ENCODE measurements around the gene NCOA1. TPM values are rescaled to one million over a fixed set of nuclear protein-coding genes. Genes with fewer than 3 reads are reported as not detected.
"Not testable (repeated sequence)": the region's sequence is repeated elsewhere in the genome, so short reads cannot be mapped to it uniquely, and the experiment has no call there.

Gene NCOA1
- total and polyA plus RNA-seq, 2 of the 4 experiments (the other 2 are of a cell fraction) = 6.7 to 11.3 TPM

DNA sequence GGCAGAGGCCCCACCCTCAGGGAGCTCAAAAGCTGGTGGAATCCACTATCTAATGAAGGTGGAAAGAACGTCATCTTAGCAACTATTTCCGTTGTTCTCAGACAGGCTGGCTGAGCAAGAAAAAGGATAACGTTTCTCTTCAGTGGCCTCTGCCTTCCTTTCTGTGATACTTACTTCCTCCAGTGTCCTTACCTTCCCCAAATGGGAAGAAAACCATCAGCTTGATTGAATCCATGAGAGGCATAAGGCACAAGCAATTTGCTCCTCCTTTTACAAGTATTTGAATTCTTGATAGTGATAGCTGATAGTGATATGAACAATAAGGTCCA, 8.1 kb upstream of the NCOA1 start:
- no peak overlapping the region for H3K9ac ChIP-seq (ENCODE audit: low read depth, low read length)
- no peak overlapping the region for H3K4me2 ChIP-seq (ENCODE audit: low read depth, low read length)
- no peak overlapping the region for H3K4ac ChIP-seq (ENCODE audit: low read depth, low read length)
- no peak overlapping the region for H2AFZ ChIP-seq (replicated peaks; ENCODE audit: low read length, poor library complexity)
- intact Hi-C loops (cut with micrococcal nuclease) (no loop called here), dilution Hi-C loops (cut with HindIII; ENCODE audit: low sequenced_read_pairs, unreplicated experiment) (no loop called here), in situ Hi-C loops (cut with MboI; ENCODE audit: low sequenced_read_pairs) (no loop called here)
- ChIA-PET POLR2A (ENCODE audit: unreplicated experiment) (no interaction called here), CTCF (interaction anchor here (0.6 kb wide), 1 partner anchor 448 kb away, joined by 3 read pairs; no protein-coding TSS in a partner anchor)
- peaks cover 9% of the 10 kb centered on the region for H3K27me3 ChIP-seq (ENCODE audit: control insufficient read depth, insufficient read depth, low read length)
- H3K27ac ChIP-seq (ENCODE audit: insufficient read depth, low read length) = no peak overlapping the region
- H3K36me3 ChIP-seq (ENCODE audit: control insufficient read depth, insufficient read depth, low read length) = no peaks in the 10 kb centered on the region
- no peak overlapping the region for H2BK20ac ChIP-seq (ENCODE audit: low read depth, low read length)
- no peak overlapping the region for H3K56ac ChIP-seq (ENCODE audit: extremely low read depth, insufficient read depth, low read length)
- H3K18ac ChIP-seq (ENCODE audit: low read depth, low read length) = no peak overlapping the region
- no peak overlapping the region for H2BK120ac ChIP-seq (ENCODE audit: low read depth, low read length)
- TF ChIP-seq, protein P1, sequence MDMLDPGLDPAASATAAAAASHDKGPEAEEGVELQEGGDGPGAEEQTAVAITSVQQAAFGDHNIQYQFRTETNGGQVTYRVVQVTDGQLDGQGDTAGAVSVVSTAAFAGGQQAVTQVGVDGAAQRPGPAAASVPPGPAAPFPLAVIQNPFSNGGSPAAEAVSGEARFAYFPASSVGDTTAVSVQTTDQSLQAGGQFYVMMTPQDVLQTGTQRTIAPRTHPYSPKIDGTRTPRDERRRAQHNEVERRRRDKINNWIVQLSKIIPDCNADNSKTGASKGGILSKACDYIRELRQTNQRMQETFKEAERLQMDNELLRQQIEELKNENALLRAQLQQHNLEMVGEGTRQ (IDR thresholded peaks at IDR 0.05; ENCODE audit: low read depth, low read length) = no peak
- TF ChIP-seq RFX5 (IDR thresholded peaks at IDR 0.05; ENCODE audit: low read depth, low read length) = no peak
- TF ChIP-seq FOS (IDR thresholded peaks at IDR 0.05; ENCODE audit: low read depth, low read length) = no peak
- no peak for TF ChIP-seq MAZ (IDR thresholded peaks at IDR 0.05; ENCODE audit: borderline replicate concordance, low read depth, low read length)
- no peak overlapping the region for H2BK5ac ChIP-seq (ENCODE audit: low read depth, low read length, poor library complexity, severe bottlenecking)
- WGBS, 2 experiments (ENCODE audit: extremely low coverage in 2 of 2, insufficient read length in 1 of 2) = no CpG with 5 or more reads among the region's 3 CpGs
- no peaks in the 10 kb centered on the region for H3K79me1 ChIP-seq (ENCODE audit: low read depth in 1 of 2, low read length in 2 of 2)
- no peaks in the 10 kb centered on the region for H3K4me1 ChIP-seq (ENCODE audit: control insufficient read depth, insufficient read depth, low read length)
- no peak for DNase-seq
- 0 out of 2 replicates have a peak, but pooled peaks cover 2% of the 10 kb centered on the region for H3K9me3 ChIP-seq (ENCODE audit: control insufficient read depth, insufficient read depth, low read length)
- BruUV-seq (replicated peaks) = no TSS peak
- H3K9me1 ChIP-seq (ENCODE audit: insufficient read depth, low read length) = no peaks in the 10 kb centered on the region
- H4K5ac ChIP-seq (ENCODE audit: low read depth, low read length) = no peak overlapping the region
- H3K23ac ChIP-seq (ENCODE audit: low read depth, low read length) = no peak overlapping the region
- H4K8ac ChIP-seq (ENCODE audit: low read depth in 2 of 2, low read length in 2 of 2) = no peak overlapping the region
- H4K20me1 ChIP-seq (ENCODE audit: insufficient read depth, low read length) = no peaks in the 10 kb centered on the region
- no peak overlapping the region for H2AK5ac ChIP-seq (ENCODE audit: low read depth, low read length)
- no peak overlapping the region for H3K14ac ChIP-seq (replicated peaks; ENCODE audit: low read depth, low read length)
- no peak overlapping the region for H3K4me3 ChIP-seq (ENCODE audit: insufficient read depth, low read depth, low read length)
- no peak overlapping the region for H4K91ac ChIP-seq (ENCODE audit: insufficient read depth, low read depth, low read length)
- ATAC-seq (ENCODE audit: low read depth) = no peak
- no peak overlapping the region for H2AK9ac ChIP-seq (replicated peaks; ENCODE audit: low read depth, low read length, poor library complexity)
- H2BK15ac ChIP-seq (ENCODE audit: low read depth, low read length) = no peak overlapping the region

DNA sequence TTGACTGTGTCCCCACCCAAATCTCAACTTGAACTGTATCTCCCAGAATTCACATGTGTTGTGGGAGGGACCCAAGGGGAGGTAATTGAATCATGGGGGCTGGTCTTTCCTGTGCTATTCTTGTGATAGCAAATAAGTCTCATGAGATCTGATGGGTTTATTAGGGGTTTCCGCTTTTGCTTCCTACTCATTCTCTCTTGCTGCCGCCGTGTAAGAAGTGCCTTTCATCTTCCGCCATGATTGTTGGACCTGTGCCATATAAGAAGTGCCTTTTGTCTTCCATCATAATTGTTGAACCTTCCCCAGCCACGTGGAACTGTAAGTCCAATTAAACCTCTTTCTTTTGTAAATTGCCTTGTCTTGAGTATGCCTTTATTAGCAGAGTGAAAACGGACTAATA, 6.4 kb upstream of the NCOA1 start:
- H2BK20ac ChIP-seq (ENCODE audit: low read depth, low read length); H2BK15ac ChIP-seq (ENCODE audit: low read depth, low read length); H2BK120ac ChIP-seq (ENCODE audit: low read depth, low read length); H3K4me3 ChIP-seq (ENCODE audit: insufficient read depth, low read depth, low read length); ATAC-seq (ENCODE audit: low read depth); H2AK5ac ChIP-seq (ENCODE audit: low read depth, low read length); POLR2A ChIA-PET (ENCODE audit: unreplicated experiment); in situ Hi-C loops (cut with MboI; ENCODE audit: low sequenced_read_pairs); H4K5ac ChIP-seq (ENCODE audit: low read depth, low read length); H2AK9ac ChIP-seq (replicated peaks; ENCODE audit: low read depth, low read length, poor library complexity); H2AFZ ChIP-seq (replicated peaks; ENCODE audit: low read length, poor library complexity); H4K20me1 ChIP-seq (ENCODE audit: insufficient read depth, low read length); H3K23ac ChIP-seq (ENCODE audit: low read depth, low read length); H3K4me2 ChIP-seq (ENCODE audit: low read depth, low read length); H3K18ac ChIP-seq (ENCODE audit: low read depth, low read length); H3K14ac ChIP-seq (replicated peaks; ENCODE audit: low read depth, low read length); H3K9me3 ChIP-seq (ENCODE audit: control insufficient read depth, insufficient read depth, low read length); H3K4me1 ChIP-seq (ENCODE audit: control insufficient read depth, insufficient read depth, low read length); H3K9ac ChIP-seq (ENCODE audit: low read depth, low read length); H3K27ac ChIP-seq (ENCODE audit: insufficient read depth, low read length); H3K79me1 ChIP-seq (ENCODE audit: low read depth in 1 of 2, low read length in 2 of 2); H3K4ac ChIP-seq (ENCODE audit: low read depth, low read length); H4K8ac ChIP-seq (ENCODE audit: low read depth in 2 of 2, low read length in 2 of 2); DNase-seq; H4K91ac ChIP-seq (ENCODE audit: insufficient read depth, low read depth, low read length); intact Hi-C loops (cut with micrococcal nuclease); BruUV-seq (replicated peaks); H3K56ac ChIP-seq (ENCODE audit: extremely low read depth, insufficient read depth, low read length); dilution Hi-C loops (cut with HindIII; ENCODE audit: low sequenced_read_pairs, unreplicated experiment); H2BK5ac ChIP-seq (ENCODE audit: low read depth, low read length, poor library complexity, severe bottlenecking); H3K36me3 ChIP-seq (ENCODE audit: control insufficient read depth, insufficient read depth, low read length); H3K27me3 ChIP-seq (ENCODE audit: control insufficient read depth, insufficient read depth, low read length); H3K9me1 ChIP-seq (ENCODE audit: insufficient read depth, low read length): not testable (repeated sequence)
- CTCF ChIA-PET = interaction anchor here (0.5 to 0.6 kb wide), 3 partner anchors 62 to 1320 kb away, joined by 3 read pairs; no protein-coding TSS in a partner anchor
- no CpG with 5 or more reads among the region's 6 CpGs for WGBS, 2 experiments (ENCODE audit: extremely low coverage in 2 of 2, insufficient read length in 1 of 2)

All from IMR-90 (cell line).